ENCODE measurements around the gene ARID1B. TPM values are rescaled to one million over a fixed set of nuclear protein-coding genes. Genes with fewer than 3 reads are reported as not detected.

The ARID1B gene
- total RNA-seq, 1 experiment from 2014 or later: 60.3 TPM

DNA sequence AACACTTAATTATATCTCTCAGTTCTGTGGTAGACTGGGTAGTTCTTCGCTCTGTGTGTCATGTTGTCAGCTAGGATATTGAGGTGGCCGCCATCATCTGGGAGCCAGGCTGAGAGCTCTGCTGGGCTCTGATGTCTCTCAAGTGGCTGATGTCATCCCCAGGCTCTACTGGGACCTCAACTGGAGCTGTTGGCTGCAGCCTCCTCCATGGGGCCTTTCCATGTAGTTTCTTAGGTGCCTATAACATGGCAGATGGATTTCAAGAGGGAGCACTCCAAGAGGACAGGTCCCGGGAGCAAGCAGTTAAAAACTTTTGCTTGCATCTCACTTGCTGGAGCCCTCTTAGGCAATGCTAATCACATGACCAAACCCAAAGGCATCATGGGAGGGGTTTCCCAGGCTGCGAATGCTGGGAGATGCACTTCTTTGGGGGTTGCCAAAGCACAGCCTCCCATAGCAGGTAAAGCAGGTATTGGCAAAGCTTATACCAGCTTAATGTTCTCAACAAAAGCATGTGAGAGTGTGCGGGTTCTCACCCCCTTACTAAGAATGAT, 416.3 kb downstream of the ARID1B start:
- TF ChIP-seq, protein P1, sequence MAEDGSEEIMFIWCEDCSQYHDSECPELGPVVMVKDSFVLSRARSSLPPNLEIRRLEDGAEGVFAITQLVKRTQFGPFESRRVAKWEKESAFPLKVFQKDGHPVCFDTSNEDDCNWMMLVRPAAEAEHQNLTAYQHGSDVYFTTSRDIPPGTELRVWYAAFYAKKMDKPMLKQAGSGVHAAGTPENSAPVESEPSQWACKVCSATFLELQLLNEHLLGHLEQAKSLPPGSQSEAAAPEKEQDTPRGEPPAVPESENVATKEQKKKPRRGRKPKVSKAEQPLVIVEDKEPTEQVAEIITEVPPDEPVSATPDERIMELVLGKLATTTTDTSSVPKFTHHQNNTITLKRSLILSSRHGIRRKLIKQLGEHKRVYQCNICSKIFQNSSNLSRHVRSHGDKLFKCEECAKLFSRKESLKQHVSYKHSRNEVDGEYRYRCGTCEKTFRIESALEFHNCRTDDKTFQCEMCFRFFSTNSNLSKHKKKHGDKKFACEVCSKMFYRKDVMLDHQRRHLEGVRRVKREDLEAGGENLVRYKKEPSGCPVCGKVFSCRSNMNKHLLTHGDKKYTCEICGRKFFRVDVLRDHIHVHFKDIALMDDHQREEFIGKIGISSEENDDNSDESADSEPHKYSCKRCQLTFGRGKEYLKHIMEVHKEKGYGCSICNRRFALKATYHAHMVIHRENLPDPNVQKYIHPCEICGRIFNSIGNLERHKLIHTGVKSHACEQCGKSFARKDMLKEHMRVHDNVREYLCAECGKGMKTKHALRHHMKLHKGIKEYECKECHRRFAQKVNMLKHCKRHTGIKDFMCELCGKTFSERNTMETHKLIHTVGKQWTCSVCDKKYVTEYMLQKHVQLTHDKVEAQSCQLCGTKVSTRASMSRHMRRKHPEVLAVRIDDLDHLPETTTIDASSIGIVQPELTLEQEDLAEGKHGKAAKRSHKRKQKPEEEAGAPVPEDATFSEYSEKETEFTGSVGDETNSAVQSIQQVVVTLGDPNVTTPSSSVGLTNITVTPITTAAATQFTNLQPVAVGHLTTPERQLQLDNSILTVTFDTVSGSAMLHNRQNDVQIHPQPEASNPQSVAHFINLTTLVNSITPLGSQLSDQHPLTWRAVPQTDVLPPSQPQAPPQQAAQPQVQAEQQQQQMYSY (CRISPR knock-in tag; IDR thresholded peaks at IDR 0.05): no peak
- TF ChIP-seq, protein P2, sequence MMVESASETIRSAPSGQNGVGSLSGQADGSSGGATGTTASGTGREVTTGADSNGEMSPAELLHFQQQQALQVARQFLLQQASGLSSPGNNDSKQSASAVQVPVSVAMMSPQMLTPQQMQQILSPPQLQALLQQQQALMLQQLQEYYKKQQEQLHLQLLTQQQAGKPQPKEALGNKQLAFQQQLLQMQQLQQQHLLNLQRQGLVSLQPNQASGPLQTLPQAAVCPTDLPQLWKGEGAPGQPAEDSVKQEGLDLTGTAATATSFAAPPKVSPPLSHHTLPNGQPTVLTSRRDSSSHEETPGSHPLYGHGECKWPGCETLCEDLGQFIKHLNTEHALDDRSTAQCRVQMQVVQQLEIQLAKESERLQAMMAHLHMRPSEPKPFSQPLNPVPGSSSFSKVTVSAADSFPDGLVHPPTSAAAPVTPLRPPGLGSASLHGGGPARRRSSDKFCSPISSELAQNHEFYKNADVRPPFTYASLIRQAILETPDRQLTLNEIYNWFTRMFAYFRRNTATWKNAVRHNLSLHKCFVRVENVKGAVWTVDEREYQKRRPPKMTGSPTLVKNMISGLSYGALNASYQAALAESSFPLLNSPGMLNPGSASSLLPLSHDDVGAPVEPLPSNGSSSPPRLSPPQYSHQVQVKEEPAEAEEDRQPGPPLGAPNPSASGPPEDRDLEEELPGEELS (CRISPR knock-in tag; IDR thresholded peaks at IDR 0.05): no peak
- no peak for TF ChIP-seq NR1H2 (CRISPR knock-in tag; IDR thresholded peaks at IDR 0.05)
- TF ChIP-seq, protein P3, sequence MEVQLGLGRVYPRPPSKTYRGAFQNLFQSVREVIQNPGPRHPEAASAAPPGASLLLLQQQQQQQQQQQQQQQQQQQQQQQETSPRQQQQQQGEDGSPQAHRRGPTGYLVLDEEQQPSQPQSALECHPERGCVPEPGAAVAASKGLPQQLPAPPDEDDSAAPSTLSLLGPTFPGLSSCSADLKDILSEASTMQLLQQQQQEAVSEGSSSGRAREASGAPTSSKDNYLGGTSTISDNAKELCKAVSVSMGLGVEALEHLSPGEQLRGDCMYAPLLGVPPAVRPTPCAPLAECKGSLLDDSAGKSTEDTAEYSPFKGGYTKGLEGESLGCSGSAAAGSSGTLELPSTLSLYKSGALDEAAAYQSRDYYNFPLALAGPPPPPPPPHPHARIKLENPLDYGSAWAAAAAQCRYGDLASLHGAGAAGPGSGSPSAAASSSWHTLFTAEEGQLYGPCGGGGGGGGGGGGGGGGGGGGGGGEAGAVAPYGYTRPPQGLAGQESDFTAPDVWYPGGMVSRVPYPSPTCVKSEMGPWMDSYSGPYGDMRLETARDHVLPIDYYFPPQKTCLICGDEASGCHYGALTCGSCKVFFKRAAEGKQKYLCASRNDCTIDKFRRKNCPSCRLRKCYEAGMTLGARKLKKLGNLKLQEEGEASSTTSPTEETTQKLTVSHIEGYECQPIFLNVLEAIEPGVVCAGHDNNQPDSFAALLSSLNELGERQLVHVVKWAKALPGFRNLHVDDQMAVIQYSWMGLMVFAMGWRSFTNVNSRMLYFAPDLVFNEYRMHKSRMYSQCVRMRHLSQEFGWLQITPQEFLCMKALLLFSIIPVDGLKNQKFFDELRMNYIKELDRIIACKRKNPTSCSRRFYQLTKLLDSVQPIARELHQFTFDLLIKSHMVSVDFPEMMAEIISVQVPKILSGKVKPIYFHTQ (CRISPR knock-in tag; IDR thresholded peaks at IDR 0.05): no peak
- no peak for TF ChIP-seq JUN (CRISPR knock-in tag; IDR thresholded peaks at IDR 0.05)
- TF ChIP-seq CREB1 (CRISPR knock-in tag; IDR thresholded peaks at IDR 0.05): no peak
- TF ChIP-seq, protein P4, sequence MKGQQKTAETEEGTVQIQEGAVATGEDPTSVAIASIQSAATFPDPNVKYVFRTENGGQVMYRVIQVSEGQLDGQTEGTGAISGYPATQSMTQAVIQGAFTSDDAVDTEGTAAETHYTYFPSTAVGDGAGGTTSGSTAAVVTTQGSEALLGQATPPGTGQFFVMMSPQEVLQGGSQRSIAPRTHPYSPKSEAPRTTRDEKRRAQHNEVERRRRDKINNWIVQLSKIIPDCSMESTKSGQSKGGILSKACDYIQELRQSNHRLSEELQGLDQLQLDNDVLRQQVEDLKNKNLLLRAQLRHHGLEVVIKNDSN (CRISPR knock-in tag; IDR thresholded peaks at IDR 0.05): peak; percentile 43; the same call in 1 of the 2 replicates
- no peak for TF ChIP-seq ZNF232 (CRISPR knock-in tag; IDR thresholded peaks at IDR 0.05)
- TF ChIP-seq NFATC4 (CRISPR knock-in tag; IDR thresholded peaks at IDR 0.05): no peak
- TF ChIP-seq, protein P5, sequence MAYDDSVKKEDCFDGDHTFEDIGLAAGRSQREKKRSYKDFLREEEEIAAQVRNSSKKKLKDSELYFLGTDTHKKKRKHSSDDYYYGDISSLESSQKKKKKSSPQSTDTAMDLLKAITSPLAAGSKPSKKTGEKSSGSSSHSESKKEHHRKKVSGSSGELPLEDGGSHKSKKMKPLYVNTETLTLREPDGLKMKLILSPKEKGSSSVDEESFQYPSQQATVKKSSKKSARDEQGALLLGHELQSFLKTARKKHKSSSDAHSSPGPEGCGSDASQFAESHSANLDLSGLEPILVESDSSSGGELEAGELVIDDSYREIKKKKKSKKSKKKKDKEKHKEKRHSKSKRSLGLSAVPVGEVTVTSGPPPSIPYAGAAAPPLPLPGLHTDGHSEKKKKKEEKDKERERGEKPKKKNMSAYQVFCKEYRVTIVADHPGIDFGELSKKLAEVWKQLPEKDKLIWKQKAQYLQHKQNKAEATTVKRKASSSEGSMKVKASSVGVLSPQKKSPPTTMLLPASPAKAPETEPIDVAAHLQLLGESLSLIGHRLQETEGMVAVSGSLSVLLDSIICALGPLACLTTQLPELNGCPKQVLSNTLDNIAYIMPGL (CRISPR knock-in tag; IDR thresholded peaks at IDR 0.05): no peak
- TF ChIP-seq, protein P6, sequence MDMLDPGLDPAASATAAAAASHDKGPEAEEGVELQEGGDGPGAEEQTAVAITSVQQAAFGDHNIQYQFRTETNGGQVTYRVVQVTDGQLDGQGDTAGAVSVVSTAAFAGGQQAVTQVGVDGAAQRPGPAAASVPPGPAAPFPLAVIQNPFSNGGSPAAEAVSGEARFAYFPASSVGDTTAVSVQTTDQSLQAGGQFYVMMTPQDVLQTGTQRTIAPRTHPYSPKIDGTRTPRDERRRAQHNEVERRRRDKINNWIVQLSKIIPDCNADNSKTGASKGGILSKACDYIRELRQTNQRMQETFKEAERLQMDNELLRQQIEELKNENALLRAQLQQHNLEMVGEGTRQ (CRISPR knock-in tag; IDR thresholded peaks at IDR 0.05): peak; percentile 70
- TF ChIP-seq, protein P7, sequence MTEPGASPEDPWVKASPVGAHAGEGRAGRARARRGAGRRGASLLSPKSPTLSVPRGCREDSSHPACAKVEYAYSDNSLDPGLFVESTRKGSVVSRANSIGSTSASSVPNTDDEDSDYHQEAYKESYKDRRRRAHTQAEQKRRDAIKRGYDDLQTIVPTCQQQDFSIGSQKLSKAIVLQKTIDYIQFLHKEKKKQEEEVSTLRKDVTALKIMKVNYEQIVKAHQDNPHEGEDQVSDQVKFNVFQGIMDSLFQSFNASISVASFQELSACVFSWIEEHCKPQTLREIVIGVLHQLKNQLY (CRISPR knock-in tag; IDR thresholded peaks at IDR 0.05): no peak
- Mint-ChIP-seq H3K36me3 (peaks cover 41% of the 10 kb centered on the region), H3K27me3 (ENCODE audit: low read depth) (no peaks in the 10 kb centered on the region), H3K27ac (no peak overlapping the region; the same call in 1 of the 2 replicates), H3K4me1 (peaks cover 9% of the 10 kb centered on the region), H3K4me3 (no peak overlapping the region), H3K9me3 (no peaks in the 10 kb centered on the region)
- ATAC-seq: no peak
- ChIA-PET POLR2A (no interaction called here), CTCF (interaction anchor here (1.1 to 1.5 kb wide), 2 partner anchors 82 to 88 kb away, joined by 3 read pairs; no protein-coding TSS in a partner anchor)
- no peak for DNase-seq (ENCODE audit: low spot score)
